Embryonic facial prominence (tissue), 1 donor: ENCODE measurements around the gene NCOA3.

Experiments
- DNase-seq: peaks from one replicate; pipeline ENCODE4 v3.0.0-alpha.2; 2016; ENCODE audit errors: extremely low spot score

Gene NCOA3

DNA sequence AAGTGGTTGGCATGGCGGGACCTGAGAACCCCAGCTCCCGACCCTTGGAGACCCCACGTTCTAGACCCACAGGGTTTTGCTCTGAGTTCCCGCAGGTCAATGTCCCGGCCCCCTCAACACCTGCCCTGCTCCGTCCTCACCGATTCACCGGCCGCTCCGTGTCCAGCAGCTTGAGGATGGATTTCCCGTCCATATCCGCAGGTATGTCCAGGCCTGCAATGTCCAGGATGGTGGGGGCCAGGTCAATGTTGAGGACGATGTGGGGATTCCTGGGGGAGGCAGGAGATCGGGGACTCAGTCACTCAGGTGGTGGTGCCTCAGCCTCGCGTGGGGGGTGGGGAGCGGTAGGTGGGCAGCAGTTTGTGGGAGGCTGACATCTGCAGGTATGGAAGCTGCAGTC, 176.8 kb downstream of the NCOA3 start:
- DNase-seq = no peak

DNA sequence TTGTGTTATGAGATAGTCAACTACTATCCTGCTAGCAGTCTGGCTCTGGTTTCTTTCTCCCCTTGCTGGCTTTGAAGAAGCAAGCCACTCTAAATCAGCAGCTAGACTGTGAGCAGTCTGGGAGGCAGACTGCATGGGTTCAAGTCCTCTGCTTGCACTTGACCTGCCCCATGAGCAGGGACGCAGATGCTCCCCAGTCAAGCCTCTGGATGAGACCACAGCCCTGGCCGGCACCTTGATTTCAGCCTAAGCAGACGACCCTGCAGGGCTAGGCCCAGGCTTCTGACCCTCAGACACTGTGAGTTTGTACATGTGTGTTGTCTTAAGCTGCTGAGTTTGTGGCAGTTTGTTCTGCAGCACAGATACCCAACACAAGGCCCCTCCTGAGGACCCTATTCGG, 177.8 kb downstream of the NCOA3 start:
- DNase-seq = no peak

DNA sequence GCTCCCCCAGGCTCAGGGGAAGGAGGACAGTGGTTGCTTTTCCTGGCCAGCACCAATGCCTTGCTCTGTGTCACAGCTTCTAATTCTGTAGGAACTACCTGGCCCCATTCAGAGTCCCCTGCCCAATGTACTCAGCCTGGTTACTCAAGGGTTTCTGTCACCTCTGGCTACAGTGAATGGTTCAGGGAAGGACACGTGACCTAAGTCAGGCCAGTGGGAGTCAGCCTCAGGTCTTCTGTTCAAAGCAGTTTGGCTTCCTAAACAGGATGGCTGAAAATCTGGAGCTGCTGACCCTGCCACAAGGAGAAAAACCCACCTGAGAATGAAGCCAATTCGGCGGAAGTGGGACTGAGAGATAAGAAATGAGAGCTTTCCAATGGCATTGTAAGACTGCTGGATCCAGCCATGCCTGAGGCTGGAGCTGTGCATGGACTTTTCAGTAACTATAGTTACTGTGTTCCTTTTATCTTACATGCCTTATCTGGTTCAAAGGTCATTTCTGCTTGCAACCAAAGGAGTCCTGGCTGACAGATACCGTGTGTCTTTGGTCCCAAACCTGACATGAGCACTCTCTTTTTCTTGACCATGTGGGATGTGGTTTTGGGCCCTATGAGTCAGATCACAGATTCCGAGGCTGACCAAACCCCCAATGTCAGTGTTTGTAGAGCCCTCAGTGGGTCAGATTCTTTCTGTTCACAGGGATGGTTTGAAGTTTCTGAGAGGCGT, 179.3 kb downstream of the NCOA3 start:
- DNase-seq = no peak

DNA sequence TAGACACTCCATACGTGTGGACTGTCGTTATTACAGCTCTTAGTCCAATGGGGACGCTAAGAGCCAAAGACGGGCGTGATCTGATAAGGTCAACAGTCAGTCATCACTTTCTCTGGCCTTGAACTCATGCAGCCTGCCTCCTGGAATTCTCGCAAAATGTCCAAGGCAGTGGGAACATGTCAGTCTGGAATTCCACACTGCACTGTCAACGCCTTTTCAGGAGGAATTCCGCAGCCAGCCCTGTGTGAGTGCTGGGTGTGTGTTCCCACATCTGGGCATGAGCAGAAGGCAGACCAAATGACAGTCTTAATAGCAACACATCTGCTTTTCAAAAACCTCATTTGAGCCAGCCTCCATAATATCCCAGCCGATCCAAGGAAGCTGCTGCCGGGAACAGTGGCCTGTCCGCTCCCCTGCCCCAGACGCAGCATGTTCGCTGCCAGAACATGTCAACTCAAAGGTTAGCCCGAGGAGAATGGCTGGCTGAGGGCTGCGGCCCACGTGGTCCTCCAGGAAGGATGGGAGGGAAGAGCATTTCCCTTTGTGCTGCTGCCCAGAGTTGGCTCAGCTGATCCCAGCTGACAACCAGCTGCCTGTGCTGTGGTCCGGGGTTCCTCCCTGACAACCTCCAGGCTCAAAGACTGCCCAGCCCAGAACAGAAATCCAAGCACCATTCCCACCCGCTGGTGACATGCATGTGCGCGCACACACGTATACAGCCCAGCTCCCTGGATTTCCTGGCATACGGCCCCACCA, 180.5 kb downstream of the NCOA3 start:
- DNase-seq = no peak

DNA sequence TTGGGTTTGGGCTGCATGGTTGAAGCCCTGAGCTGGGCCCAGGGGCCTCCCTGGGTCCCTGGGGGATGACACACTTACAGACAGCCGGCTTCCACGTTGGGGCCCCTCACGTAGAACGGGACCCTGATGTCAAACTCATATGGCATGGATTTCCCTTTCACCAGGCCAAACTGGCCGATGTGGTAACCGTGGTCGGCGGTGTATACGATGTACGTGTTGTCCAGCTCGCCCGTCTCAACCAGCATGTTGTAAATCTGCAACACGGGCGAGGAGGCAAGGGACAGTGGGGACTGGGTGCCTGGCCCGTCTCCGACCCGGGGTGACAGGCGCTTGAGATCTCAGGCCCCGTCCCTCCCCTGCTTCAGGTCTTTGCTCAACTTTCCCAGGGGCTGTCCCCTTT, 181.2 kb downstream of the NCOA3 start:
- DNase-seq = no peak

DNA sequence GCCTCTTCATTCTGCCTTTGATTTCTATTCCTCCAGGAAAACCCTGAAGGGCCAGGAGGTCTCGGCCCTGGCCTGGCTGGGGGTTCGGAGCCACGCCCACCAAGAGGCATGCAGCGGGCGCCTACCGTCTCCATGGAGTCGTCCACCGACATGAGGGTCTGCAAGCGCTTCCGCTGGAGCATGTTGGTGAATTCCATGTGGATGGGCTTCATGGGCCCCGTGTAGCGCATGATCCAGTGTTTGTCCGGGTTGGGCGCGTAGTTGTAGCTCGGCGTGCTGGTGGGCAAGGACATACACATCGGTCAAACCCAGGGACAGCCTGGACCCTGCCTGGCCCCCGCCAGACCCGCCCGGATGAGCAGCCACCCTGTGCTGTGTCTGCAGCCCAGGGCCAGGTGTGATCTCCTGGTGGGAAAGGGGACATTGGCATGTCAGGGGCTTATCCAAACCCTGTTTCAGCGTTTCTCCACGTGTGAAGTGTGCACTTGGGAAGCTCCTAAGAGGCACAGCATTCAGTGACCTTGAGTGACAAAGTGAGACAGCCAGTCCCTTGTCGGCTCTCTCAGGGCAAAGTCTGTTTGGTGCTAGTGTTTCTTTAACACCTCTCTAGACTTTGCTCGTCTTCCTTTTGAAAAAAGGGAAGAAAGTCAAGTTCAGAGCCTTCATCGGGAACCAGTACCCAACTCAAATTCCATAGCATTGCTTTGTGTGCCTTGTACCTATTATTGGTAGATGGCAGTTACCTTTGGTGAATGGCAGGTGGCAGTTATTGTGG, 182.8 kb downstream of the NCOA3 start:
- no peak for DNase-seq

DNA sequence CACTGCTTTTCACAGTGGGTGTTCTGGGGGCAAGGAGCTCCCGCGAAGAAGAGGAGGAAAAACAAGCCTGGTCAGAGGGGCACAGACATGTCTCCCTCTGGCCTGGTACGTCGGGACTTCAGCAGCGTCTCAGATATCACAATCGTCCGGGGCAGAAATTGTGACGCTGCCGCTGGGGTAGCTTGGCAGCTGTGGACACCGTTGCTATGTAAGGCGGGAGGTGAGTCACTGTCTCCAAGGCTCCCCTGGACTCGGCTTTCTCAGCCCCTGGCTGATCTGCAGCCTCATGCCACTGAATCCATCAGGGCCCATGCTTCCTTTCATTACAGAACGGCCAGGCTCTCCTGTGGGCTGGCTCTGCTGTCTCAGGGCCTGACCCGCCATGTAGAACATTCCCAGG, 184.9 kb downstream of the NCOA3 start:
- no peak for DNase-seq

DNA sequence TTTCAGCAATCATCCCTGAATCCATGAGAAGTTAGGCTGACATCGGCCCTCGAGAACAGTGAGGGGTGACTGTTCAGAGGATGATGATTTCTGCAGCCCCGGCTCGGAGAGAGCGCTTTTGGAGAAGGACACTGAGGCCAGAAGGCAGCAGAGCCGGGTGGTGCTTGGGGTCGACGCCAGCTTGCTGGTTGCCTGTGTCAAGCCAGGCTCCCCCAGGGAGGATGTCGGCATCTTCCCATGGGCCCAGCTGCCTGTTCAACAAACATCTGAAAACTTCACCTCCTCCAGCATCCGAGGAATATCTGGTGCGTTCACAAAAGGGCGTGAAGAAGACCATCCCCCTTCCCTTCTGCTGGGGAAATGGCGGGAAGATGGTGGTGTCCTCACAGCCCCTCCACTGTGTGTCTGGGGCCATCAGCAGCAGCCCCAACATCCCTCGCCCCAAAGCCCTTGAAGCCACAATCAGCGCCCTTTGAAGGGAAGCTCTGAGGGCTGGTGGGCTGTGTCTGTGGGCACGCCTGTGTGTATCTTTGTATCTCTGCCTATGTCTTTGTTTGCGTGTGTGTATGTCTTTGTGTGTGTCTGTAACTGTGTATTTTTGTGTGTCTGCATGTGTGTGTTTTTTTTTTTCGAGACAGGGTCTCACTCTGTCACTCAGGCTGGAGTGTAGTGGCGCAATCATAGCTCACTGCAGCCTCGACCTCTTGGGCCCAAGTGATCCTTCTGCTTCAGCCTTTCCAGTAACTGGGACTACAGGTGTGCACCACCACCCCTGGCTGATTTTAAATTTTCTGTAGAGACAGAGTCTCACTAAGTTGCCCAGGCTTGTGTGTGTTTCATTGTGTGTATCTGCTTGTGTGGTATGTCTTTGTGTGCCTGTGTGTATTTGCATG, 185.7 kb downstream of the NCOA3 start:
- DNase-seq = no peak

DNA sequence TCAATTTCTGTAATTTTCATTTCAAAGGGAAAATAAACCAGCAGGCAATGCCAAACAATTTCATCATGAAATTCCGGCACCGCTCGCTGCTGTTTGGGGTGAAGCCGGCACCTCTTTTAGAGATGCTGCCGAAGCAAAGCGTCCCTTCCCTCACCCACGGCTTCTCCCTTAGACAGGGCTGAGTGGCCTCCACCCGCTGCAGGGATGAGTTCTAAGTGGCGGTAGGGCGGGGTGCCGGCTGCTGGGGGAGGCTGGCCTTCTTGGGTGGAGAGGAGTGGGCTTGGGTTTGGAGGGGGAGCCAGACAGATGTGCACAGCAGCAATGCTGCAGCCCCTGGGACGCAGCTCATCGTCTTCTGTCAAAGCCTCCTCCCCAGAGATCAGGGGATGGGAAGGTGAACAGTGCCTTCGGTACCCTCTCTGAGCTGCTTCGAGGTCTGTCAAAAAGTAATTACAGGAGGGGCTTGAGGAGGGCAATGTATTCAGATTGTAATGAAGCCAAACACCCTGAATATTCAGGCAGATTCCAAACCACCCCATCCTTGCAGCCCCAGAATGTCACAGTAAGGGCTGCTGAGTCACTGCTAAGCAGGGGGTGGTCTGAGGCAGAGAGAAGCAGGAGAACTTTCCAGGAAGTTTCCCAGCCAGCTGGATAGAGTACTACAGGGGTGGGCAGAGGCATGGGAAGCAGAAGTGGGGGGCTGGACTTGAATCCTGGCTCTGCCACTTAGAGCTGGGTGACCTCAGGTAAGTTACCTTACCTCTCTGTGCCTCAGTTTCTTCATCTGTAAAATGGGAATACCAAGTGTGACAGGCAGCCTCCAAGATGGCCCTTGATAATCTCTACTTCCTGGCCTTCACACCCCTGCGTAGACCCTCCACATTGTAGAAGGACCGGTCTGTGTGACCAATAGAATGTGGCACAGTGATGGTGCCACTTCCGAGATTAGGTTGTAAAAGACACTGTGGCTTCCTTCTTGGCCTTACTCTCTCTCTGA, 187.0 kb downstream of the NCOA3 start:
- DNase-seq = no peak

DNA sequence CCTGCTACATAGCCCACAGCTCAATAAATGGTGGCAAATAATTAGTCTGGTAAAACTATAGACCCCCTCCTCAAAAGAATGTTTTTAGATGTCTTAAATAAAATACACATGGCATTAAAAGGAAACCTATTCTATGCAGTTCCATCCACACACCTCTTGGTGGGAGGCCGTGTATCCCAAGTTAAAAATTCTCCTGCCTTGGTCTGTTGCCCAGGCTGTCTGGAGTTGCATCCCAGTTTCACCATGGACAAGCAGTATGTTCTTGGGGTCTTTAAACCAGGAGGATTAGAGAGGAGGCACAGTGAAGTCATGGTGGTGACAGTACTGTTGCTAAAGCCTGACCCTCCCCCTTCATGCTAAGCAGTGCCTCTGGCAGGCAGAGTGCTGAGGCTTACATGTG, 188.0 kb downstream of the NCOA3 start:
- no peak for DNase-seq

DNA sequence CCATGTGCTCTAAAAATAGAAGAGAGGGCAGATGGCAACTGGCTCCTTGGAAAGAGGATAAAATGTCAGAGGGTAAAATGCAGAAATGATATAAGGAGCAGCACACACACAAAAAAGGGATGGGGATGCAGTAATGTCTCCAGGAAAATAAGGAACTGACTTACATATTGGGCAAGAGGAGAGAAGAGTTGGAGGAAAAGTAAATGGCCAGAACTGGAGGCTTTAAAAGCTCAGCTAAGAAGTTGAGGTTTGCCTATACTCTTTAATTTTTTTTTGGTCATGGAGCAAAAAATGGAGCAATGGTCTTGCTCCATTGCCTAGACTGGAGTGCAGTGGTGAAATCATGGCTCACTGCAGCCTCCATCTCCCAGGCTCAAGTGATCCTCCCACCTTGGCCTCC, 189.9 kb downstream of the NCOA3 start:
- DNase-seq = no peak

DNA sequence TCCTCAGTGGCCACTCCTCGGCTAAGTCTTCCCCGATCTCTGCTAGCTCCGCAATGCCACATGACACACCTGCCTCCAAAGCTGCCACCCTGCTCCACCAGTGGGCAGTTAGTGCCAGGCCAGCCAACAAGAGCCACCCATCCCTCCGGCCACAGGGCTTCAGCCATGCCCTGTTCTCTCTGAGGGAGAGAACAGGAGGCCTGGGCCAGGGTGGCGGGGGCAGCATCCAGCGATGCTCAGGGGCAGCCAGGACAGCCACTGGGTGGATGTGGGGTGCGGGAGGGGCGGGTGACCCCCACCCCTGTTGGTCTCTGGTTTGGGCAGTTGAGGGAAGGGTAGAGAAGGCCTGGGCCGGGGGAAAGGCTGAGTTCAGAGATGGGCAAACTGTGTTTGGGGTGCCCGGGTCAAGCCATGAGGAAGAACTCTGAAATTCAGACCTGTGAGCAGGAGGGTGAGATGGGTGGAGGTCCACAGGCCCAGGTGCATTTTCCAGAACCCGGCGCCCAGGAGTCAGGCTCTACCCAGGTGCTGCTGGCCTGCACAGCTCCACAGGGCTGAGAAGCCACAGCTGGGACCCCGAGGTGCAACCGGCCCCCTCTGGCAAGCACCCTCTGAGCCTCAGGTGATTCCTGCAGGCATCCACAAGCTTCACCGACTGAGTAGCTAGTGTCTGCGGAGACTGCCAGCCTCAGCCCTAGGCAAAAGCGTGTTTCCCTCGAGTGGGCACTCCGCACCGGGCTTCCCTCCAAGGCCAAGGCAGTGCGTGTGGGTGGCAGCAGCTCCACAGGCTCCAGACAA, 192.5 kb downstream of the NCOA3 start:
- DNase-seq = no peak

DNA sequence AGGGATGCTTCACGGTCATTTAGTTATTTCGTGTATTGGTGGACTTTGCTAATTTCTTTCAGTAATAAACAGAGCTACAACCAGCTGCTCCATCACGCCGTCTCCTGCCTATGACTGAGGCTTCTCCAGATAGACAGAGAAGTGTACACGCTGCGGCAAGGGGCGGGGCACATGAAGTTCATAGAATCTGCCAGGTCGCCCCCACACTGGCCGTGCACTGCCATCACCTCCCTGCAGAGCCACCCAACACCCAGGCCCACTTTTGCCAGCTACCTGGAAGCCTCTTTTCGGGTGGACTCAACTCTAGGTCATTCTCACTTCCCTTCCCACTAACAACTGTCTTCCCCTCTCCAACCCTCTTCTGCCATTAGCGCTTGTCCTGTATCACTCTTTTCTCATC, 195.2 kb downstream of the NCOA3 start:
- no peak for DNase-seq

DNA sequence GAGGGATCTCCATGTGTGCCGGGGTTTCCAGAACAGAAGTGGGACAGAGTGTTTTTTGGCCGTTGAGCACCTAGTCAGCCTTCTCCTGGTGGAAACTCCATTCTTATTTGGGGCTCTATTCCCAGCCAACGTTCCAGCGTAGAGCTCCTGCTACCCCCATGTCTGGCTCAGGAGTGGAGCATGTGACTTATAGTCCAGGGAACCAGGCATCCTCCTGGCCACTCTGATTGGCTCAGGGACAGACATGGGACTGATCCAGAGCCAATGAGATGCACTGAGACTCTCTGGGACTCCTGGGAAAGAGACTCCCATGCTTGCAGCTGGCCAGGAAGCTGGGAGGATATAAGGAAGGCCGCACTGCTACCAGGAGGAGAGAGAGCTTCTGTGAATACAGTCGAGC, 196.5 kb downstream of the NCOA3 start:
- DNase-seq = no peak

DNA sequence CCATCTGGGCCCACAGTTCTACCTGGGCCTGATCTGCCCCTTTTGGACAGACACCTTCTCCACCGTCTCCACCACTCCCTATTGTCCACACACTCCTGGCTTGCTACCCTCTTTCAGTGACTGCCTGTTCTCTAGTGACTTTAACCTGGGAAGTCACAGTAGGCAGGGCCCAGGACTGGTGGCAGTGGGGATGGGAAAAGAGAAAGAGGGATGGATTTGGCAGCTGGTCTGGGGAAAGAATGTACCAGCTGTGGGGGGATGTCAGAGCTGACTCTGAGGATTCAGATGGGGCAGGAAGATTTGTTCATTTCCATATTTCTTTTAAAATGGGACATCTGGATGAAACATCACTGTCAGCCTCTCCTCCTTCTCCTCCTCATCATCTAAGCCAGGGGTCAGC, 198.1 kb downstream of the NCOA3 start:
- DNase-seq = no peak

DNA sequence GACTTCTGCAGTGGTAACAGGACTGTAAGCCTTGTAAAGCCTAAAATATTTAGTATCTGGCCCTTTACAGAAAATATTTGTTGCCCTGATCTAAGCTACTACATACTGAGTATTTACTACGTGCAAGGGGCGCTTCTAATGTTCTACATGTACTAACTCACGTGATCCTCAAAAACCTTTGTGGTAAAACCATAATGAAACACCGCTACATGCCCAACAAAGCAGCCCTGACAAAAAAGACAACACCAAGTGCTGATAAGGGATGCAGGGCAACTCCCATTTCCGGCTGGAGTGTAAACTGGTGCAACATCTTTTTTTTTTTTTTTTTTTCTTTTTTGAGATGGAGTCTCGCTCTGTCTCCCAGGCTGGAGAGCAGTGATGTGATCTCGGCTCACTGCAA, 198.6 kb downstream of the NCOA3 start:
- DNase-seq = no peak

DNA sequence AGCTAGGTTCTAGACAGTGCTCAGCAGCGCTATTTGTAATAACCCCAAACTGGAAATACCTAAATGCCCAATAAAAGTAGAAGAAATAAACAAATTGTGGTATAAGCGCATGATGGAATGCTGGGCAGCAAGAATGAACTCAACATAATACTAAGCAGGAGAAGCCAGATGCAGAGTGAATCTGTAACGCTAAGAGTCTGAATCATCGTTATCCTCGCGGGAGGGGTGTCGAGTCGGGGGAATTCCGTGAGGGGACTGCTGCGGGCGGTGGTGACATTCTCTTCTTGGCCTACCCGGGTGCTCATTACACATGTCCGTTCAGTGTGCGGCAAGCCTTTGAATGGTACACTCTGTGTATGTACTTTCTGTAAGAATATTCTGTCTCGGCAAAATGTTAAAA, 199.9 kb downstream of the NCOA3 start:
- no peak for DNase-seq

DNA sequence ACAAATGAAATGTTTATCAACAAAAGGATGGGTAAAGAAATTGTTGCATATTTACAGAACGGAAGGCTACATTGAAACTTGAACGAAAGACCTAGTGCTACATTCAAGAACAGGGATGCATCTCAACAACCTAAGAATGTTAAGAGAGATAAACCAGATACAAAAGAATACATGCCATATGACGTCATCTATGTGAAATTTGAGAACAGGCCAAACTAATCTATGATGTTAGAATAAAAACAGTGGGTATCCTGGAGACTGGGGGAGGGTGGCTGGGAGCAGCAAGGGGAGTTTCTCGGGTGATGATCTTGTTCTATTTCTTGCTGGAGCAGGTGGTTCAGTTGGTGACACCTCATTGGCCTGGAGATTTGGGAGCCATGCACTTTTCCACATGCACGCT, 202.1 kb downstream of the NCOA3 start:
- DNase-seq = no peak

DNA sequence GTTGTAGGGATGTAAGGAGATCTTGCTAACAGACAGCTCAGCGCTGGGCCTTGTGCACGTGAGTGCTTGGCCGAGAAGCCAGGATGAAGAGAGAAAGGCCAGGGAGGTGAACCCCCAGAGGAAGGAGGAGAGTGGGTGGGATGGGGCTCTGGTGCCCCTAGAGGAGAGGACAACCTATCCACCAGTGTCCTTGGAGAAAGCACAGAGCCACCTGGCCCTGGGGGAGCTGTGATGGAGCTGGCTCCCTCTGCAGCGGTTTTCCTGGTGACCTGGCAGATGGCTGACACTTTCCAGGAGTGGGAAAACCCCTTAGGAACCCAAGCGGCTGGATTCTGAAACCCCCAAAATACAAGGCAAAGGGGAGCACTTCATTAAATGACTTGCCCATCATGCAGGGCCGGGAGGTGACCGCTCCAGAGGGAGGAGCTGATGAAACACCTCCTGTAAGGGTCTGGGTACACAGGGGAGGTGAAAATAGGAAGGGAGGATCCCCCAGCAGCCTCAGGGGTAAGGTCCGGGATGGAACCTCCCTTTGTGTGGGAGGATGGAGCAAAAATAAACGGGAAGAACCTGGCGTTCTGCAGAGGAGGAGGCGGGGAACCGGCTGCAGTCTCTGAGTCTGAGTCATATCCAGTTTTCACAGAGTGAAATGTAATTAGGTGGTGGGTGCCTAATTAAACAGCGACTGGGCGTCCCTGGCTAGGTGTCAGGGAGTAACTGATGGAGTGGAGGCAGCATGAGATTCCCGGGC, 203.2 kb downstream of the NCOA3 start:
- DNase-seq = no peak
